Naive thymus-derived CD4-positive, alpha-beta T cell (primary cell): ENCODE data around the gene NAALADL2. TPM values are rescaled to one million over a fixed set of nuclear protein-coding genes. Genes with fewer than 3 reads are reported as not detected.

Experiments
- ATAC-seq: fragments of 150-1000 bp; cut with Tn5 transposase; 2 replicates; pipeline ENCODE4 v1.10.0; 2021; ENCODE audit warnings: mild to moderate bottlenecking, moderate library complexity
- CTCF ChIA-PET: fragments of 350-600 bp; sonication (Branson Sonifier 250); formaldehyde crosslinking; loops from one replicate; lab custom pipeline; 2021; ENCODE audit warnings: antibody characterized with exemption; lab: Charles Lee
- POLR2A ChIA-PET: fragments of 350-600 bp; sonication (Branson Sonifier 250); formaldehyde crosslinking; loops from one replicate; lab custom pipeline; 2021; ENCODE audit warnings: antibody characterized with exemption, inconsistent platforms; lab: Charles Lee
- DNase-seq, 9 donors: peaks; one replicate each; pipeline versions ENCODE4 v3.0.0 to v3.0.0-alpha.2; 2020 to 2022; ENCODE audit warnings: mixed read lengths in 1 of 9
- H3K27ac ChIP-seq: one replicate; pipeline ENCODE4 v1.7.0; 2013; ENCODE audit warnings: mild to moderate bottlenecking, low read depth, low read length, moderate library complexity
- H3K27me3 ChIP-seq, 2 donors: one replicate each; pipeline ENCODE4 v1.7.0; 2013; ENCODE audit warnings: low read length in 2 of 2, mild to moderate bottlenecking in 2 of 2, moderate library complexity in 2 of 2; ENCODE audit not compliant: control insufficient read depth in 2 of 2, insufficient read depth in 2 of 2
- H3K36me3 ChIP-seq, 3 experiments: 1 replicate in 2 of 3; 2 replicates in 1 of 3; pipeline ENCODE4 v1.7.0; 2013; ENCODE audit warnings: low read length in 3 of 3, mild to moderate bottlenecking in 3 of 3, moderate library complexity in 1 of 3; ENCODE audit not compliant: insufficient read depth in 3 of 3, control insufficient read depth in 2 of 3
- H3K4me1 ChIP-seq, 2 donors: one replicate each; pipeline ENCODE4 v1.7.0; 2013; ENCODE audit warnings: low read length in 2 of 2, mild to moderate bottlenecking in 2 of 2, moderate library complexity in 1 of 2; ENCODE audit not compliant: control insufficient read depth in 2 of 2, insufficient read depth in 2 of 2
- H3K4me3 ChIP-seq: 2 replicates; pipeline ENCODE4 v1.7.0; 2013; ENCODE audit warnings: mild to moderate bottlenecking, low read length
- H3K9me3 ChIP-seq, 3 experiments: 1 replicate in 2 of 3; 2 replicates in 1 of 3; pipeline ENCODE4 v1.7.0; 2013; ENCODE audit warnings: low read length in 3 of 3; ENCODE audit not compliant: control insufficient read depth in 2 of 3
- H3K27ac Mint-ChIP-seq, 9 donors: one replicate each; pipeline ENCODE4 v1.8.0; 2020 to 2022; ENCODE audit warnings: mixed read lengths in 9 of 9, mild to moderate bottlenecking in 8 of 9, moderate library complexity in 5 of 9, inconsistent platforms in 2 of 9
- H3K27me3 Mint-ChIP-seq, 5 donors: one replicate each; pipeline ENCODE4 v1.8.0; 2021 to 2022; ENCODE audit warnings: mixed read lengths in 5 of 5, mild to moderate bottlenecking in 1 of 5
- H3K36me3 Mint-ChIP-seq, 5 donors: one replicate each; pipeline ENCODE4 v1.8.0; 2020 to 2022; ENCODE audit warnings: mixed read lengths in 5 of 5, mild to moderate bottlenecking in 3 of 5, inconsistent platforms in 1 of 5
- H3K4me1 Mint-ChIP-seq, 7 donors: one replicate each; pipeline ENCODE4 v1.8.0; 2020 to 2022; ENCODE audit warnings: mixed read lengths in 7 of 7, mild to moderate bottlenecking in 3 of 7, inconsistent platforms in 1 of 7
- H3K4me3 Mint-ChIP-seq, 10 donors: one replicate each; pipeline ENCODE4 v1.8.0; 2020 to 2022; ENCODE audit warnings: mild to moderate bottlenecking in 10 of 10, mixed read lengths in 10 of 10, moderate library complexity in 6 of 10, inconsistent platforms in 2 of 10
- H3K9me3 Mint-ChIP-seq, 11 donors: one replicate each; pipeline ENCODE4 v1.8.0; 2020 to 2022; ENCODE audit warnings: mixed read lengths in 11 of 11, mild to moderate bottlenecking in 4 of 11, inconsistent platforms in 1 of 11, moderate library complexity in 1 of 11
- intact Hi-C, 2 donors: fragments of 100-400 bp; cut with micrococcal nuclease; formaldehyde crosslinking; loops; one replicate each; pipeline ENCODE4 v1.15.1; 2023
- polyA plus RNA-seq, 2 donors: library from polyadenylated mRNA; unstranded; fragments of 300-500 nt; fragmentation: Illumina TruSeq; gene quantifications; one replicate each; pipeline ENCODE4 v1.2.3, GENCODE V29; 2021
- total RNA-seq, 6 experiments: library from RNA in 5 of 6; stranded (reverse) in 5 of 6; gene quantifications; 1 replicate in 5 of 6; 2 replicates in 1 of 6; pipeline ENCODE4 v1.2.3 and lab custom pipeline; 2021 to 2026

NAALADL2 gene
- total and polyA plus RNA-seq, 7 experiments from 2014 or later: 0.76 to 1.4 TPM; not detected in 5

GRCh38 chr3:175478301-175478700 lies 619.2 kb downstream of the NAALADL2 start:
- ChIA-PET CTCF (no interaction called here), POLR2A (no interaction called here)
- H3K4me3 ChIP-seq: no peak overlapping the region
- H3K36me3 ChIP-seq: no peaks in the 10 kb centered on the region
- H3K27me3 ChIP-seq: no peaks in the 10 kb centered on the region
- H3K4me1 ChIP-seq: no peaks in the 10 kb centered on the region
- intact Hi-C loops: no loop called here
- DNase-seq: no peak
- Mint-ChIP-seq H3K9me3 (peaks cover 0 to 4% (median 2%) of the 10 kb centered on the region in 11 donors), H3K4me1 (no peaks in the 10 kb centered on the region), H3K27ac (no peak overlapping the region), H3K27me3 (no peaks in the 10 kb centered on the region), H3K36me3 (no peaks in the 10 kb centered on the region), H3K4me3 (no peak overlapping the region)
- ATAC-seq: no peak
- no peaks in the 10 kb centered on the region for H3K9me3 ChIP-seq
- H3K27ac ChIP-seq: no peak overlapping the region

DNA sequence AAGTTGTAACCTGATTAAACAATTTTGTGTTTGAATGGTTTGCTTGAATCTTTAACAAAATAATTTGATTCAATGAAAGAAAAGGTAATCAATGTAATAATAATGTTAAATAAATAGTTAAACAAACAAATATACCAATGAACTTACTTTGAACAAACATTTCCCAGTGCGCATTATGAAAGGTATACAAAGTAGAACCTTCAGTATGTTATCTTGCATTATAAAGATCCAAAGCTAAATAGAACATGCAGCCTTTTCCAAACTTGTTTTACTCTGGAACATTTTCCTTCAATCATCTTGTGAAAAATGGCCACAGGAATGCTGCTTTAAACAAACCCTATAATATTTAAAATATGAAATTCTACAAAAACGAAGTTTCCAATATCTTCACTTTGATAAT lies 620.0 kb downstream of the NAALADL2 start:
- ChIA-PET CTCF (no interaction called here), POLR2A (no interaction called here)
- Mint-ChIP-seq H3K4me1 (no peaks in the 10 kb centered on the region), H3K36me3 (no peaks in the 10 kb centered on the region), H3K9me3 (peaks cover 0 to 4% (median 2%) of the 10 kb centered on the region in 11 donors), H3K27ac (no peak overlapping the region), H3K4me3 (no peak overlapping the region), H3K27me3 (no peaks in the 10 kb centered on the region)
- Histone ChIP-seq H3K9me3 (no peaks in the 10 kb centered on the region), H3K36me3 (no peaks in the 10 kb centered on the region), H3K27me3 (no peaks in the 10 kb centered on the region), H3K4me1 (no peaks in the 10 kb centered on the region), H3K4me3 (no peak overlapping the region), H3K27ac (no peak overlapping the region)
- intact Hi-C loops: loop anchor here in 1 of 2 donors (1.0 kb wide), 1 partner anchor 30 kb away; no protein-coding TSS in a partner anchor
- no peak for ATAC-seq
- DNase-seq: no peak

DNA sequence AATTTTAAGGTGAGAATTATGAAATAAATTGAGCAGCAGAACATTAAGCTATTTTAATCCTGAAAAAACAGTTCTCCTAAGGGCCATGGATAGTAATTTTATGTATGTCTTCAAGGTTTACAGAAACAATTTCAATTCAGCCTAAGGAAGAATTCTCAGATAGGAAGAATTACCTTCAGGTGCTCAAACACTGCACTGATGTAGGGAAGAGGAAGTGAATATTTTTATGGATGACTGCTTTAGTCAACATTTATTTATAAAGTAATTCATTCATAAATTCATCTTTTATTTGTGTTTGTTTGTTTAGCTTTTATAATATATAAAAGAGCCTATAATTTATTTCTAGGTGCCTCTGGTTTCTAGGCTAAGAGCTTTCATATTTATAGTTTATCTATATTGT lies 620.7 kb downstream of the NAALADL2 start:
- Histone ChIP-seq H3K36me3 (no peaks in the 10 kb centered on the region), H3K4me3 (no peak overlapping the region), H3K4me1 (no peaks in the 10 kb centered on the region), H3K27me3 (no peaks in the 10 kb centered on the region), H3K9me3 (no peaks in the 10 kb centered on the region), H3K27ac (no peak overlapping the region)
- Mint-ChIP-seq H3K27ac (no peak overlapping the region), H3K4me3 (no peak overlapping the region), H3K27me3 (no peaks in the 10 kb centered on the region), H3K4me1 (no peaks in the 10 kb centered on the region), H3K9me3 (peaks cover 0 to 4% (median 2%) of the 10 kb centered on the region in 11 donors), H3K36me3 (no peaks in the 10 kb centered on the region)
- ATAC-seq: no peak
- no peak for DNase-seq
- intact Hi-C loops: loop anchor here in 1 of 2 donors (1.0 kb wide), 1 partner anchor 30 kb away; no protein-coding TSS in a partner anchor
- CTCF ChIA-PET: no interaction called here
- POLR2A ChIA-PET: no interaction called here

DNA sequence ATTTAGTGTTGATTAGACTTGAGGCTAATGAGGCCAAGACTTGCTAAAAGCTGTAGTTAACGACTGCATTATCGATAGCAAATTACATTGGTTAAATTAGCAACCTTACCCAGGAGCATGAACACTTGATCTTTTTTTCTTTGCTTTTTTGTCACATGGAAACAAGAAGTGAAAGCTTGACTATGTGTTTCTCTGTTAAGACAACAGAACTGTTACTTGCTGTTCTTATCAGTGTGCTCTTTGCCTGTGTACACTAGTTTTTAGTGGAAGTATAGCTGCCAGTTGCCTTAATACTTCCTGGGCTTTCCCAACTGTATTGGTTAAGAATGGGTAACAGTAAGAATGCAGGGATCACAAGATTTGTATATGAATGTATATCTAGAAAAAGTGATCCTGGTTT lies 625.5 kb downstream of the NAALADL2 start:
- Histone ChIP-seq H3K27me3 (no peaks in the 10 kb centered on the region), H3K4me1 (no peaks in the 10 kb centered on the region), H3K27ac (no peak overlapping the region), H3K4me3 (no peak overlapping the region), H3K9me3 (no peaks in the 10 kb centered on the region), H3K36me3 (no peaks in the 10 kb centered on the region)
- no peak for DNase-seq
- no peaks in the 10 kb centered on the region for H3K27me3 Mint-ChIP-seq
- ChIA-PET POLR2A (no interaction called here), CTCF (no interaction called here)
- intact Hi-C loops: no loop called here
- no peaks in the 10 kb centered on the region for H3K4me1 Mint-ChIP-seq
- peaks cover 0 to 7% (median 0%) of the 10 kb centered on the region in 11 donors for H3K9me3 Mint-ChIP-seq
- H3K4me3 Mint-ChIP-seq: no peak overlapping the region
- ATAC-seq: no peak
- no peaks in the 10 kb centered on the region for H3K36me3 Mint-ChIP-seq
- no peak overlapping the region for H3K27ac Mint-ChIP-seq

DNA sequence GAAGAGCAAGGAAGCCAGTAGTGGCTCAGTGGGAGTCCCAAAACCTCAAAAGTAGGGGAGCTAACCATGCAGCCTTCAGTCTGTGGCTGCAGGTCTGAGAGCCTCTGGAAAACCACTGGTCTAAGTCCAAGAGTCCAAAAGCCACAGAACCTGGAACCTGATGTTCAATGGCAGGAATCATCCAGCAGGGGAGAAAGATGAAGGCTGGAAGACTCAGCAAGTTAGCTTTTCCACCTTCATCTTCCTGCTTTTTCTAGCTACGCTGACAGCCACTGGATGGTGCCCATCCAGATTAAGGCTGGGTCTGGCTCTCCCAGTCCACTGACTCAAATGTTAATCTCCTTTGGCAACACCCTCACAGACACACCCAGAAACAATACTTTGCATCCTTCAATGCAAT lies 626.3 kb downstream of the NAALADL2 start:
- H3K4me3 Mint-ChIP-seq: no peak overlapping the region
- Histone ChIP-seq H3K27me3 (no peaks in the 10 kb centered on the region), H3K36me3 (no peaks in the 10 kb centered on the region), H3K4me3 (no peak overlapping the region), H3K9me3 (no peaks in the 10 kb centered on the region), H3K4me1 (no peaks in the 10 kb centered on the region), H3K27ac (no peak overlapping the region)
- no peaks in the 10 kb centered on the region for H3K36me3 Mint-ChIP-seq
- H3K9me3 Mint-ChIP-seq: peaks cover 0 to 7% (median 0%) of the 10 kb centered on the region in 11 donors
- H3K27ac Mint-ChIP-seq: no peak overlapping the region
- ChIA-PET CTCF (no interaction called here), POLR2A (no interaction called here)
- H3K4me1 Mint-ChIP-seq: no peaks in the 10 kb centered on the region
- no peak for ATAC-seq
- intact Hi-C loops: no loop called here
- H3K27me3 Mint-ChIP-seq: no peaks in the 10 kb centered on the region
- no peak for DNase-seq

GRCh38 chr3:175486255-175486654 lies 627.1 kb downstream of the NAALADL2 start:
- ChIA-PET CTCF (no interaction called here), POLR2A (no interaction called here)
- Mint-ChIP-seq H3K36me3 (no peaks in the 10 kb centered on the region), H3K4me3 (no peak overlapping the region), H3K9me3 (peaks cover 0 to 7% (median 0%) of the 10 kb centered on the region in 11 donors), H3K27ac (no peak overlapping the region), H3K4me1 (no peaks in the 10 kb centered on the region), H3K27me3 (no peaks in the 10 kb centered on the region)
- ATAC-seq: no peak
- H3K4me3 ChIP-seq: no peak overlapping the region
- no peaks in the 10 kb centered on the region for H3K4me1 ChIP-seq
- H3K36me3 ChIP-seq: no peaks in the 10 kb centered on the region
- no peak overlapping the region for H3K27ac ChIP-seq
- DNase-seq: no peak
- no peaks in the 10 kb centered on the region for H3K9me3 ChIP-seq
- intact Hi-C loops: no loop called here
- H3K27me3 ChIP-seq: no peaks in the 10 kb centered on the region

GRCh38 chr3:175489406-175489805 lies 630.3 kb downstream of the NAALADL2 start:
- no peaks in the 10 kb centered on the region for H3K9me3 ChIP-seq
- H3K4me1 ChIP-seq: no peaks in the 10 kb centered on the region
- no peaks in the 10 kb centered on the region for H3K36me3 ChIP-seq
- Mint-ChIP-seq H3K36me3 (no peaks in the 10 kb centered on the region), H3K4me3 (no peak overlapping the region), H3K4me1 (no peaks in the 10 kb centered on the region), H3K27ac (no peak overlapping the region), H3K9me3 (peaks cover 0 to 7% (median 0%) of the 10 kb centered on the region in 11 donors), H3K27me3 (no peaks in the 10 kb centered on the region)
- no peak for DNase-seq
- CTCF ChIA-PET: no interaction called here
- intact Hi-C loops: no loop called here
- no peak overlapping the region for H3K4me3 ChIP-seq
- no peaks in the 10 kb centered on the region for H3K27me3 ChIP-seq
- no peak for ATAC-seq
- H3K27ac ChIP-seq: no peak overlapping the region
- POLR2A ChIA-PET: no interaction called here
